Embryonic facial prominence (tissue), 1 donor: ENCODE measurements around the gene CSRP1.

Experiments used
- DNase-seq: peaks from one replicate; pipeline ENCODE4 v3.0.0-alpha.2; 2016; ENCODE audit errors: extremely low spot score

CSRP1 gene

GRCh38 chr1:201455098-201455497, 51.8 kb downstream of the CSRP1 start:
- no peak for DNase-seq

GRCh38 chr1:201454608-201455007, 52.3 kb downstream of the CSRP1 start:
- no peak for DNase-seq

- DNase-seq, result no peak
Measured at GRCh38 chr1:201452866-201453265, 54.1 kb downstream of the CSRP1 start.

GRCh38 chr1:201450721-201451291, 56.1 kb downstream of the CSRP1 start:
- DNase-seq, result no peak

GRCh38 chr1:201448990-201449389, 57.9 kb downstream of the CSRP1 start:
- DNase-seq, result no peak

- no peak for DNase-seq
Measured at GRCh38 chr1:201447903-201448871, 58.7 kb downstream of the CSRP1 start.

- no peak for DNase-seq
Measured at GRCh38 chr1:201445310-201445709, 61.6 kb downstream of the CSRP1 start.

- DNase-seq, result no peak
Measured at GRCh38 chr1:201444792-201445191, 62.1 kb downstream of the CSRP1 start.

GRCh38 chr1:201443747-201444146, 63.2 kb downstream of the CSRP1 start:
- DNase-seq, result no peak

GRCh38 chr1:201436969-201437368, 70.0 kb downstream of the CSRP1 start:
- DNase-seq, result no peak

GRCh38 chr1:201436393-201436792, 70.5 kb downstream of the CSRP1 start:
- no peak for DNase-seq

- DNase-seq, result no peak
Measured at GRCh38 chr1:201434266-201434665, 72.7 kb downstream of the CSRP1 start.

GRCh38 chr1:201433609-201434008, 73.3 kb downstream of the CSRP1 start:
- DNase-seq, result no peak
